Smooth muscle cell of trachea (primary cell): Measurements from ENCODE around the gene WDR59. TPM values are rescaled to one million over a fixed set of nuclear protein-coding genes. Genes with fewer than 3 reads are reported as not detected.

Experiments used
- total RNA-seq: library from RNA; depleted of rRNA; stranded (reverse); fragments of >200 nt; gene quantifications from 2 replicates; pipeline ENCODE4 v1.2.1, GENCODE V29; 2014

WDR59 gene
- 20.0 and 20.1 TPM in 2 replicates for total RNA-seq

GRCh38 chr16:74984529-74985296, at the start of gene WDR59:
Gene WDR59 (minus strand): TSS chr16:74985123. CDS start chr16:74985017, 106 bp downstream.

GRCh38 chr16:74998481-74999218, 13.7 kb upstream of the WDR59 start, which contains the start of gene ZNRF1:
Gene ZNRF1 (plus strand): TSS chr16:74999024. CDS start chr16:74999672, 648 bp downstream.

Other genes starting within 250 kb of the WDR59 start
- gene FA2H, start 210.3 kb downstream of the WDR59 start, total RNA-seq, result not detected in 2 replicates
- gene ZNRF1, start 13.9 kb upstream of the WDR59 start, total RNA-seq, result 18.3 and 46.8 TPM in 2 replicates
- gene LDHD, start 131.7 kb upstream of the WDR59 start, total RNA-seq, result 2.6 and 2.8 TPM in 2 replicates
- gene ZFP1, start 163.4 kb upstream of the WDR59 start, total RNA-seq, result 14.2 and 14.7 TPM in 2 replicates
- gene CTRB2, start 222.0 kb upstream of the WDR59 start, total RNA-seq, result not detected in 2 replicates
- gene CTRB1, start 233.9 kb upstream of the WDR59 start, total RNA-seq, result not detected in 2 replicates